ENCODE results near the gene WSB1.
A peak's percentile ranks its signal among the peaks of the same experiment; 100 is the strongest.

WSB1 gene

DNA sequence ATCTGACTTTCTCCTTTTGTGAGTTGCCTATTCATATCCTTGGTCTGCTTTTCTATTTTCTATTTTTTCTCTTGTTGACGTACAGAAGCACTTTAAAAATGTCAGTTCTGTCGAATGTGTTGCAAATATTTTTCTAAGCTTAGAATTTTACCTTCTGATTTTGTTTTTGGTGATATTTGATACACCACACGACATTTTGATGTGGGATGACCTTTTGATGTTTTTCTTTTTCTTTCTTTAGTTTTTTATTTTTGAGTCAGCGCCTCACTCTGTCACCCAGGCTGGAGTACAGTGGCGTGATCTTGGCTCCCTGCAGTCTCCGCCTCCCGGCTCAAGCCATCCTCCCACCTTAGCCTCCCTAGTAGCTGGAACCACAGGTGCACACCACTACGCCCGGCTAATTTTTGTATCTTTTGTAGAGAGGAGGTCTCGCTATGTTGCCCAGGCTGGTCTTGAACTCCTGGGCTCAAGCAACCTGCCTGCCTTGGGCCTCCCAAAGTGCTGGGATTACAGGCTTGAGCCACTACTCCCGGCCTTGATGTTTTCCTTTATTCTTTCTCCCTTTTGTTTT, 39.6 kb downstream of the WSB1 start:
- Histone ChIP-seq H3K4me3 (ENCODE audit: insufficient read depth, low read length, poor library complexity, severe bottlenecking) (peak overlapping the region; percentile 44), H3K9me2 (replicated peaks; ENCODE audit: insufficient read depth, low read length) (no peaks in the 10 kb centered on the region), H3K9ac (ENCODE audit: low read length) (peak overlapping the region; percentile 54), H3F3A (ENCODE audit: insufficient read depth) (peaks cover 40% of the 10 kb centered on the region), H3K79me2 (ENCODE audit: insufficient read depth, low read length) (no peaks in the 10 kb centered on the region), H3K36me3 (ENCODE audit: low read length) (no peaks in the 10 kb centered on the region), H3K27me3 (ENCODE audit: low read length) (no peaks in the 10 kb centered on the region), H4K20me1 (ENCODE audit: low read depth, low read length) (no peaks in the 10 kb centered on the region), H2AFZ (ENCODE audit: low read depth, low read length, severe bottlenecking) (peak overlapping the region; percentile 80), H3K27ac (ENCODE audit: low read depth, low read length) (peak overlapping the region; percentile 75), H3K4me2 (ENCODE audit: low read depth, low read length, poor library complexity, severe bottlenecking) (peak overlapping the region; percentile 71), H3K9me3 (ENCODE audit: insufficient read depth, low read length) (no peaks in the 10 kb centered on the region)
- no peak for TF ChIP-seq EZH2phosphoT487 (conservative IDR thresholded peaks at IDR 0.05; ENCODE audit: low read length)
- TF ChIP-seq, protein P1, sequence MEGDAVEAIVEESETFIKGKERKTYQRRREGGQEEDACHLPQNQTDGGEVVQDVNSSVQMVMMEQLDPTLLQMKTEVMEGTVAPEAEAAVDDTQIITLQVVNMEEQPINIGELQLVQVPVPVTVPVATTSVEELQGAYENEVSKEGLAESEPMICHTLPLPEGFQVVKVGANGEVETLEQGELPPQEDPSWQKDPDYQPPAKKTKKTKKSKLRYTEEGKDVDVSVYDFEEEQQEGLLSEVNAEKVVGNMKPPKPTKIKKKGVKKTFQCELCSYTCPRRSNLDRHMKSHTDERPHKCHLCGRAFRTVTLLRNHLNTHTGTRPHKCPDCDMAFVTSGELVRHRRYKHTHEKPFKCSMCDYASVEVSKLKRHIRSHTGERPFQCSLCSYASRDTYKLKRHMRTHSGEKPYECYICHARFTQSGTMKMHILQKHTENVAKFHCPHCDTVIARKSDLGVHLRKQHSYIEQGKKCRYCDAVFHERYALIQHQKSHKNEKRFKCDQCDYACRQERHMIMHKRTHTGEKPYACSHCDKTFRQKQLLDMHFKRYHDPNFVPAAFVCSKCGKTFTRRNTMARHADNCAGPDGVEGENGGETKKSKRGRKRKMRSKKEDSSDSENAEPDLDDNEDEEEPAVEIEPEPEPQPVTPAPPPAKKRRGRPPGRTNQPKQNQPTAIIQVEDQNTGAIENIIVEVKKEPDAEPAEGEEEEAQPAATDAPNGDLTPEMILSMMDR (IDR thresholded peaks at IDR 0.05; ENCODE audit: insufficient read depth, low read length, poor library complexity, severe bottlenecking), result no peak

DNA sequence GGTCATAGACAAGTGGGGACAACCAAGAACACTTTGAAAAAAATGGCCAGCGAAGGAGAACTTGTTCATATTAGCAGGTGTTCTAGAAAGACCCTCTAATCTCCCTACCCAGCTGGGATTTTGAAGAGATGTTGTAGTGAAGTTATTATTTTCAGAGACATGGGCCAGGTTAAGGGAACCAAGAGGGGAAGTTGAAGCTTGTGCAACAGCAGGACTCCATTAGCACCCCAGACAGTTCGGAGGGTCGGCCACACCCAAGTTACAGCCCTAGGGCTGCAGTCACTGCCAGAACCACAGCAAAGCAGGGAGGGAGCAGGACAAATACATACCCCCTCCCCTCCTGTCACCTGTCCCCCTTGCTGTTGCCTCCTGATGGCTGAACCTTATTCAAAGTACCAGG, 42.3 kb downstream of the WSB1 start:
- Histone ChIP-seq H3K9me2 (replicated peaks; ENCODE audit: insufficient read depth, low read length) (no peaks in the 10 kb centered on the region), H3K27me3 (ENCODE audit: low read length) (no peaks in the 10 kb centered on the region), H3K27ac (ENCODE audit: low read depth, low read length) (peak overlapping the region; percentile 92), H3K9me3 (ENCODE audit: insufficient read depth, low read length) (no peaks in the 10 kb centered on the region), H3K36me3 (ENCODE audit: low read length) (no peaks in the 10 kb centered on the region), H2AFZ (ENCODE audit: low read depth, low read length, severe bottlenecking) (no peak overlapping the region), H3F3A (ENCODE audit: insufficient read depth) (peaks cover 64% of the 10 kb centered on the region), H3K4me2 (ENCODE audit: low read depth, low read length, poor library complexity, severe bottlenecking) (peak overlapping the region; percentile 52), H4K20me1 (ENCODE audit: low read depth, low read length) (no peaks in the 10 kb centered on the region), H3K79me2 (ENCODE audit: insufficient read depth, low read length) (no peaks in the 10 kb centered on the region), H3K4me3 (ENCODE audit: insufficient read depth, low read length, poor library complexity, severe bottlenecking) (no peak overlapping the region), H3K9ac (ENCODE audit: low read length) (peak overlapping the region; percentile 47)
- TF ChIP-seq EZH2phosphoT487 (conservative IDR thresholded peaks at IDR 0.05; ENCODE audit: low read length), result no peak
- TF ChIP-seq, protein P1 (IDR thresholded peaks at IDR 0.05; ENCODE audit: insufficient read depth, low read length, poor library complexity, severe bottlenecking), result no peak

DNA sequence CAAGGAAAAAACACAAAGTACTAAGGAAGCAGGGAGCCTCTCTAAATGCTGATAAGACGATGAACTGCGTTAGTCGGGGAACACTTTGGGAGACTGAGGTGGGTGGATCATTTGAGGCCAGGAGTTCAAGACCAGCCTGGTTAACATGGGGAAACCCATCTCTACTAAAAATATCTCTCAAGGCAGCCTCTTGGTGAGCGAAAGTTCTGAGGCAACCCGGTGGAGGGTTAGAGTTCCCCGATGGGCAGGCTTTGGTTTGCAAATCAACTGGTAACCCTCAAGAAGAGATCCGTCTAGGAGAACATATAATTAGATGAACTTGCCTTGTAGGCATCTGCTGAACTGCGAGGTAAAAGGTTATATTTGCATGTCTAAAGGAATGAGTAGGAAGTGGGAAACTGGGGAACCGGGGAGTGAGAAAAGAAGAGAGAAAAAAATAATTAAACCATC, 44.6 kb downstream of the WSB1 start:
- Histone ChIP-seq H3K9ac (ENCODE audit: low read length) (peak overlapping the region; percentile 47), H3K9me2 (replicated peaks; ENCODE audit: insufficient read depth, low read length) (no peaks in the 10 kb centered on the region), H3K4me3 (ENCODE audit: insufficient read depth, low read length, poor library complexity, severe bottlenecking) (peak overlapping the region; percentile 21), H3K36me3 (ENCODE audit: low read length) (no peaks in the 10 kb centered on the region), H3K79me2 (ENCODE audit: insufficient read depth, low read length) (no peaks in the 10 kb centered on the region), H3F3A (ENCODE audit: insufficient read depth) (peaks cover 59% of the 10 kb centered on the region), H2AFZ (ENCODE audit: low read depth, low read length, severe bottlenecking) (peak overlapping the region; percentile 10), H4K20me1 (ENCODE audit: low read depth, low read length) (no peaks in the 10 kb centered on the region), H3K27ac (ENCODE audit: low read depth, low read length) (peak overlapping the region; percentile 92), H3K9me3 (ENCODE audit: insufficient read depth, low read length) (no peaks in the 10 kb centered on the region), H3K27me3 (ENCODE audit: low read length) (no peaks in the 10 kb centered on the region), H3K4me2 (ENCODE audit: low read depth, low read length, poor library complexity, severe bottlenecking) (peak overlapping the region; percentile 52)
- TF ChIP-seq EZH2phosphoT487 (conservative IDR thresholded peaks at IDR 0.05; ENCODE audit: low read length), result no peak
- TF ChIP-seq, protein P1 (IDR thresholded peaks at IDR 0.05; ENCODE audit: insufficient read depth, low read length, poor library complexity, severe bottlenecking), result no peak
